Fibroblast of skin of left biceps (primary cell): Measurements from ENCODE around the gene ARAP2.
A peak's percentile ranks its signal among the peaks of the same experiment; 100 is the strongest.

Experiments
- DNase-seq, 2 experiments: peaks; one replicate each; pipeline ENCODE4 v3.0.0-alpha.2; 2013; ENCODE audit warnings: low read depth in 2 of 2

The ARAP2 gene

GRCh38 chr4:36220776-36221175, 23.5 kb downstream of the ARAP2 start:
- no peak for DNase-seq

GRCh38 chr4:36218121-36218520, 26.2 kb downstream of the ARAP2 start:
- no peak for DNase-seq

GRCh38 chr4:36215627-36216026, 28.7 kb downstream of the ARAP2 start:
- no peak for DNase-seq

GRCh38 chr4:36214735-36215485, 29.4 kb downstream of the ARAP2 start:
- no peak for DNase-seq

GRCh38 chr4:36213977-36214376, 30.3 kb downstream of the ARAP2 start:
- no peak for DNase-seq

- DNase-seq: no peak
Observed at GRCh38 chr4:36211084-36211483, 33.2 kb downstream of the ARAP2 start.

- DNase-seq: no peak
Observed at GRCh38 chr4:36209941-36210649, 34.2 kb downstream of the ARAP2 start.

- DNase-seq: no peak
Observed at GRCh38 chr4:36208893-36209473, 35.3 kb downstream of the ARAP2 start.

GRCh38 chr4:36207831-36208520, 36.3 kb downstream of the ARAP2 start:
- no peak for DNase-seq

- DNase-seq: no peak
Observed at GRCh38 chr4:36207367-36207766, 36.9 kb downstream of the ARAP2 start.

GRCh38 chr4:36206603-36207311, 37.6 kb downstream of the ARAP2 start:
- DNase-seq: no peak

- no peak for DNase-seq
Observed at GRCh38 chr4:36206012-36206411, 38.3 kb downstream of the ARAP2 start.

GRCh38 chr4:36198861-36199260, 45.5 kb downstream of the ARAP2 start:
- DNase-seq: no peak

GRCh38 chr4:36198068-36198808, 46.1 kb downstream of the ARAP2 start:
- DNase-seq: no peak

- no peak for DNase-seq
Observed at GRCh38 chr4:36197501-36197900, 46.8 kb downstream of the ARAP2 start.

GRCh38 chr4:36196145-36196913, 48.0 kb downstream of the ARAP2 start:
- DNase-seq: no peak

GRCh38 chr4:36192922-36193321, 51.4 kb downstream of the ARAP2 start:
- no peak for DNase-seq

- no peak for DNase-seq
Observed at GRCh38 chr4:36189511-36190226, 54.6 kb downstream of the ARAP2 start.

- peak in 1 of 2 experiments; percentile 11 for DNase-seq
Observed at GRCh38 chr4:36187723-36188333, 56.5 kb downstream of the ARAP2 start.
